T-helper 22 cell (primary cell): ENCODE measurements around the gene EFS.
A peak's percentile ranks its signal among the peaks of the same experiment; 100 is the strongest.

ENCODE experiments used
- DNase-seq: peaks from one replicate; pipeline ENCODE4 v3.0.0-alpha.2; 2020; ENCODE audit warnings: low read depth

The EFS gene

DNA sequence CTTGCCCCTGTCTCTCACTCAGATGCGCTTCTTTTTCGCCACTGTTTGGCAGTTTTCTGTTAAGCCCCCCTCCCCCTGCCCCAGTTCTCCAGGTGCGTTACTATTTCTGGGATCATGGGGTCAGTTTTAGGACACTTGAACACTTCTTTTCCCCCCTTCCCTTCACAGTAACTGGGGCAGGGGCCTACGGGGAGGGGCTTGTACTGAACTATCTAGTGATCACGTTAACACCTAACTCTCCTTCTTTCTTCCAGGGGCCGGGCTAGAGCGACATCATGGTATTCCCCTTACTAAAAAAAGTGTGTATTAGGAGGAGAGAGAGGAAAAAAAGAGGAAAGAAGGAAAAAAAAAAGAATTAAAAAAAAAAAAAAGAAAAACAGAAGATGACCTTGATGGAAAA lies 40.0 kb downstream of the EFS start:
- DNase-seq = no peak

DNA sequence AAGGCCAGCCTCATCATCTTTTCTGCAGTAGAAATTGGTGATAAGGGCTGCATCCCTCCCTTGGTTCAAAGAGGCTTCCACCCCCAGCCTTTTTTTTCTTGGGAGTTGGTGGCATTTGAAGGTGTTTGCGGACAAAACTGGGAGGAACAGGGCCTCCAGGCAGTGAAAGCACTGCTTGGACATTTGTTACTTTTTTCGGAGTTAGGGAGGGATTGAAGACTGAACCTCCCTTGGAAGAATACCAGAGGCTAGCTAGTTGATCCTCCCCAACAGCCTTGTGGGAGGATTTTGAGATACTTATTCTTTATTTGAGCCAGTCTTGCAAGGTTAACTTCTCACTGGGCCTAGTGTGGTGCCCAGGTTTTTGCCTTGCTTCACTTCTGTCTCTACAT lies 40.5 kb downstream of the EFS start:
- no peak for DNase-seq

DNA sequence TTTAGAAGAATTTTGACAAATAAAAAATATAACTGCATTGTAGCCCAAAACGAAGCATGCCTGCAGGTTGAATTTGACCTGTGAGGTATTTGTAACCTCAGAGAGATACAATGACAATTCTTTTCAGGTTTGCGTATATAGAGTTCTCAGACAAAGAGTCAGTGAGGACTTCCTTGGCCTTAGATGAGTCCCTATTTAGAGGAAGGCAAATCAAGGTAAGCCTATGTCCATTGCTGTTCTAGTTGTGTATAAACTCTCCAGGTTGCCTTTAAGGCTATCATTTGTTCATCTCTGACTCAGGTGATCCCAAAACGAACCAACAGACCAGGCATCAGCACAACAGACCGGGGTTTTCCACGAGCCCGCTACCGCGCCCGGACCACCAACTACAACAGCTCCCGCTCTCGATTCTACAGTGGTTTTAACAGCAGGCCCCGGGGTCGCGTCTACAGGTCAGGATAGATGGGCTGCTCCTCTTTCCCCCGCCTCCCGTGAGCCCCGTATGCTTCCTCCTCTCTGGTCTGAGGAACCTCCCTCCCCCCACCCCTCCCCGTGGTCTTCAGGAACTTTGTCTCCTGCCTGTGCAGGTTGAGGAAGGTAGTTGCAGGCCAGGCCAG lies 41.0 kb downstream of the EFS start:
- DNase-seq = no peak

DNA sequence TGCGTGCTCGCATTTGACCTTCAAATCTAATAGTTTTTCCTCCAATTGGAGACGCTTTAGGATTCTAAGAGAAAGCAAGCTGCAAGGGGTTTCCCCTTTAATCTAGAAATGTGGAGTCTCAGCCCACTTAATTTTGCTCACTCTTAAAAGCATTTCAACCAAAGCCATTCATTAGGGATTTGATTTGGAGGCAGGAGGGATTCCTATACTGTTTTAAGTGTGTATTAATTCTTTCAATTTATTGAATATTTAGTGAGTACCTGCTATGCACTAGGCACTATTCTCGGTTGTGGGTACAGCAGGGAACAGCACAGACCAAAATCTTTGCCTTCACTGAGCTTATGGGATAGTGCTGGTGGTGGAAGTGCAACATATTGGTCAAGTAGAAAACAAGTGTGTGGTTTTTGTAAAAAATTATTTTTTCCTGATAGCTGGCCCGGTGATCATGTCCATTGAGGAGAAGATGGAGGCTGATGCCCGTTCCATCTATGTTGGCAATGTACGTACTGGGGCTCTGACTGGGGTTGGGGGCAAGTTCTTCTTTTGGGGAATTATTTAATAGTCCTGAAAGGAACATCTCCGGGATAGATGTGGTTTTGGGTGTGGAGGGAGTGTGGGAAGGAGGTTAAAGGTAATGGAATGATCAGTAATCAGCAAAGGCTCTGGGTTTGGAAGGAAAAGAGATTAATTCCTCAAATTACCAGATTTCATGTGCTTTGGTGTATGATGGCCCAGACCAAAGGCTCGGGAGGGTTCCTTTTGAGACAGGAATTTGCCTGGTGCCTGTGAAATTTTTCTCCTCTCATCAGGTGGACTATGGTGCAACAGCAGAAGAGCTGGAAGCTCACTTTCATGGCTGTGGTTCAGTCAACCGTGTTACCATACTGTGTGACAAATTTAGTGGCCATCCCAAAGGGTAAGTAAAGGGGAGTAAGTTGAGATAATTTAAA lies 42.1 kb downstream of the EFS start:
- DNase-seq = no peak

DNA sequence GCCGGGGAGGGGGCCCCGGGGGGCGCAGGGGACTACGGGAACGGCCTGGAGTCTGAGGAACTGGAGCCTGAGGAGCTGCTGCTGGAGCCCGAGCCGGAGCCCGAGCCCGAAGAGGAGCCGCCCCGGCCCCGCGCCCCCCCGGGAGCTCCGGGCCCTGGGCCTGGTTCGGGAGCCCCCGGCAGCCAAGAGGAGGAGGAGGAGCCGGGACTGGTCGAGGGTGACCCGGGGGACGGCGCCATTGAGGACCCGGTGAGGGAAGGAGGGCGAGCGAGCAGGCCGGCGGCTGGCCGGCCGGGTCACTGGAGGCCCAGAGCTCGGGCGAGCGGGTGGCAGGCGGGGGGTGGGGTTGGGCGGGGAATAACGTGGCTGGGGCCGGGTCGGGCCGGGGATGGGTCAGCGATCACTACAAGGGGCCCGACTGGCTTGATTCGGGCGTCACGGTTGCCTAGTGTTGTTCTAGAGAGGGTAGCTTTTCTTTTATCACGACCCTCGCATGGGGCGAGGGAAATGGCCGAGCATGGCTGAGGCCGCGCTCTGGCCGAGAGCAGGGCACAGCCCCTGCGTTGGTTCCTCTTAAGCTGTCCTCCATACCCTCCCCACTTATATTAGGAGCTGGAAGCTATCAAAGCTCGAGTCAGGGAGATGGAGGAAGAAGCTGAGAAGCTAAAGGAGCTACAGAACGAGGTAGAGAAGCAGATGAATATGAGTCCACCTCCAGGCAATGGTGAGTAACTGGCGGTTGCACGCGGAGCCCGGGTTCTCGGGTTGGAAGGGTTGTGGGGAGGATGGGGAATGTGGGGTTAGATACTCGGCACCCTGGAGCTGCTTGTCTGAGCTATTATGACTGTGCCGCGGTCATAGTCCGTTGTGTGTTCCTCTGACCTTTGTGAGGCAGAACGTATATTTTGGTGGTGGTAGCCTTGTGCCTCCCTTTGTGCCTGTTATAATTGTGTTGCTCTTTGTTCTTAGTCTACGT lies 43.1 kb downstream of the EFS start:
- DNase-seq = peak; percentile 12

DNA sequence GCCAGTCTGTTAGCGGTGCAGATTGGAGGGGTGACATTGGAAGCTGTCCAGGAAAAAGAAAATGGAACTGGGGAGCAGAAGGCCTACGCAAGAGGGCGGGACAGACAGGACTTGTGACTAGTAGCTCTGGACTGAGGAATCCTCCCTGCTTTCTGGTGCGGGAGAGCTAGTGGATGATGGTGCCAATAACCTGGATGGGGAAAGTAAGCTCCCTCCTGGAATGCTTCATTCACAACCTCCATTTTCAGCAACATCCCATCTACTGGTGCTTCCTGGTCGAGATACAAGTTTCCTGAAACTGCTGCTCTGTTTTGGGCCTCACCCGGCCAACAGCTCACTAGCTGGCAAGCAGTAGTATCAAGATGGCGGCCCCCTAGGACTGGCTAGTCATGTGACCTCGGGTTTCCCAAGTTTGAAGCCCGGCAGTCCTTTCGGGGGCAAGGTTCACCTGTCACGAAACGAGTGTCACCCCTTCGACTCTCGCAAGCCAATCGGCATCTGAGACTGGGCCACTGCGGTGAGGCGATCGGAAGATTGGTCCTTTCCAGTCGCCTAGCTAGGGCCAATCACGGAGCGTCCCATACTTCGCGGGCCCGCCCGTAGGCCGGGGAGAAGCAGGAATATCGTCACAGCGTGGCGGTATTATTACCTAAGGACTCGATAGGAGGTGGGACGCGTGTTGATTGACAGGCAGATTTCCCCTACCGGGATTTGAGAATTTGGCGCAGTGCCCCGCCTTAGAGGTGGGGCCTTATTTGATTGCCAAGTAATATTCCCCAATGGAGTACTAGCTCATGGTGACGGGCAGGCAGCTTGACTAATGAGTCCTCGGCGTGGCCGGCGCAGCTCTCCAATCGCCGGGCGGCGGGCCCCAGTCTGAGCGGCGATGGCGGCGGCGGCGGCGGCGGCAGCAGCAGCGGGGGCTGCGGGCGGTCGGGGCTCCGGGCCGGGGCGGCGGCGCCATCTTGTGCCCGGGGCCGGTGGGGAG lies 44.1 kb downstream of the EFS start, which contains the start of gene PABPN1:
Gene PABPN1 (plus strand): TSS at position 874 of the 988 bp plus-strand sequence. CDS start 13 bp downstream, at position 887.
- DNase-seq = peak; percentile 98

DNA sequence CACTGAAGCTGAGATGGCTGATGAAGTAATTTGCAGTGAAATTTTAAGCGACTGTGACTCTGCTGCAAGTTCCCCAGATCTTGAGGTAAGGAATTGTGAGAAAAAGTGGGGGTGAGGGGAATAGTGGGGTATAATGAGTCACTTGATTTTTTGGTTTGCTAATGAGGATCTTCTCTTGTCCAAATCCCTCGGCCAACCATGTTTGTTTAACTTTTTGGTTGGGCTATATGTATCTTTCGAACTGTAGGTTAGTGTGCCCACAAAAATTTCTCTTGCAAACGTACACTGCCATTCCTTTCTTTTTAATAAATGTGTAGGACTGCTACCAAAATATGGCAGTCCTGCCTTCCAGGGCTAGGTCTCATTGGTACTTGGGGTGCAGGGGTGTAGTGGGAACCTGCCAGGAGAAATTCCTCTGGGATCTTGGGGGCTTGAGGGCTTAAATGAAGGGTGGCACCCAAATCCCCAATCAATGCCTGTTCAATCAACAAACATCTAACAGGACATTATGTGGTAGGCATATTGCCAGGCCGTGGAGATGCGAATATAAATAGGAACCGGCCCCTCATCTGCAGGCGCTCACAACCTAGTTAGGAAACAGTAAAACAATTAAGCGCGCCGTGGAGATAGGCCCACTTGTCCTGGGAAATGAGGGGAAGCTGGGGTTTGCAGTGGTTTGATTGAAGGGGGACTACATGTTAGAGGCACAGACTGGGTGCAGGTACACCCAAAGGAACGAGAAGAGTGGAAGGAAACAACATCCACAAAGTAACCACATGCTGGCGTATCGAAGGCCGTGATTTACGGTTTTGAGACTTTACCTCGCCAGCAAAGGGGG lies 45.0 kb downstream of the EFS start:
- DNase-seq = no peak

DNA sequence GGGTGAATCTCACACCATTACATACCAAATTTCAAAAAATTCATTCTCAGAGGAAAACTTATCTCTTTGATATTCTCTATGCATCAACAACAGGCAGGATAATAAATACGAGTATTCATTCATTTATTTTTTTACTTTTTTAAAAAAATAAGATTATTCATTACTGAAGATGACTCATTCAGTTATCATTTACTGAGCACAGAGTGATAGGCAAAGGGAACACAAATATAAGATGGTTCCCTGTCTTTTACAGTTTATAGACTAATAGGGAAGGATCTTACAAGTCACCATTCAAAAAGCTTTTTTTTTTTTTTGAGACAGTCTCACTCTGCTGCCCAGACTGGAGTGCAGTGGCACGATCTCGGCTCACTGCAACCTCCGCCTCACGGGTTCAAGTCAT lies 48.7 kb downstream of the EFS start:
- no peak for DNase-seq

DNA sequence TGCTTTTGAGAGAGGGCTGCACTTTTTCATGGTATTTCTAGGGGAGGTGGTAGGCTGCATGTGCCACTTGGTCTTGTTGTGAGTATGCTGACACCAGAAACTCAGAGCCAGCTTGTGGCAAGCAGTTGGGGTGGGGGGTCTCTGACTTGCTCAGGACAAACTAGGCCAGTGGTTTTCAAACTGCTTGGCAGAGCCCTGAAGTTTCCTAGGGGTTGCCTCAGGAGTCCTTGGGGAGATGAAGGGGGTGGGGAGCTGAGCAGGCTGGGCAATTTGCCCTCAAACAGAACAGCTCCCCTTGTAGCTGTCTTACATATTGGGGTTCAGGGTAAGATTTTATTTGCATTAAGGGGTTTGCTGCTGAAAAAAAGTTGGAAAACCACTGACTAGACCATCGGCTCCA lies 54.4 kb downstream of the EFS start:
- DNase-seq = no peak

DNA sequence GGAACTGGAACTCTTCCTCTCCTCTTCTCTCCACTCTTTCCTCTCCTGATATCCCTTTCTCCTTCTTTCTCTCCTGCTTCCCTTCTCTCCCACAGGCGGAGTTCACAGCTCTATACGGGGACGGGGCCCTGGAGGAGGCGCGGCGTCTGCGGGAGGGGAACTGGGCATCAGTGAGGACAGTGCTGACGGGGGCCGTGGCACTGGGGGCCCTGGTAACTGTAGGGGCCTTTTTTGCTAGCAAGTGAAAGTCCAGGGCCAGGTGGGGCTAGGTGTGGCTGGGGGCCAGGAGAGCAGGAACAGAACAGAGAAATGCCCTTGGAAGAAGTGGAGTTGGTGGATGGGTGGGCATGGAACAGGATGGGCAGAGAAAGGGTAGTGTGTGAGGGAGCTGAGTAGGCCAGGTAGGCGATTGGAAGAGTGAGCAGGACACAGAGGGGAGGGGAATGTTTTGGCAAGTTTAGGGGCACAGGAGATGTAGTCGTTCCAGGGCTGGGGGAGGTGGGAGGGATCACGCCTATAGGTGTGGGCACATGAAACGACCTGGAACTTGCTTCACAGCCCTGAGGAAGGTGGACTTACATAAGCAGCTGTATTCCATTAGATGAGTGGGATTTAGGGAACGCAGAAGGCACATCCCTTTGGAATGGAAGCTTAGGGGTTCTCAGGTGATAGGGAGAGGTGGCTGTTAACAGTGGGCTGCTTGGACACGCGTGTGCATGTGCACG lies 56.1 kb downstream of the EFS start:
- DNase-seq = no peak

DNA sequence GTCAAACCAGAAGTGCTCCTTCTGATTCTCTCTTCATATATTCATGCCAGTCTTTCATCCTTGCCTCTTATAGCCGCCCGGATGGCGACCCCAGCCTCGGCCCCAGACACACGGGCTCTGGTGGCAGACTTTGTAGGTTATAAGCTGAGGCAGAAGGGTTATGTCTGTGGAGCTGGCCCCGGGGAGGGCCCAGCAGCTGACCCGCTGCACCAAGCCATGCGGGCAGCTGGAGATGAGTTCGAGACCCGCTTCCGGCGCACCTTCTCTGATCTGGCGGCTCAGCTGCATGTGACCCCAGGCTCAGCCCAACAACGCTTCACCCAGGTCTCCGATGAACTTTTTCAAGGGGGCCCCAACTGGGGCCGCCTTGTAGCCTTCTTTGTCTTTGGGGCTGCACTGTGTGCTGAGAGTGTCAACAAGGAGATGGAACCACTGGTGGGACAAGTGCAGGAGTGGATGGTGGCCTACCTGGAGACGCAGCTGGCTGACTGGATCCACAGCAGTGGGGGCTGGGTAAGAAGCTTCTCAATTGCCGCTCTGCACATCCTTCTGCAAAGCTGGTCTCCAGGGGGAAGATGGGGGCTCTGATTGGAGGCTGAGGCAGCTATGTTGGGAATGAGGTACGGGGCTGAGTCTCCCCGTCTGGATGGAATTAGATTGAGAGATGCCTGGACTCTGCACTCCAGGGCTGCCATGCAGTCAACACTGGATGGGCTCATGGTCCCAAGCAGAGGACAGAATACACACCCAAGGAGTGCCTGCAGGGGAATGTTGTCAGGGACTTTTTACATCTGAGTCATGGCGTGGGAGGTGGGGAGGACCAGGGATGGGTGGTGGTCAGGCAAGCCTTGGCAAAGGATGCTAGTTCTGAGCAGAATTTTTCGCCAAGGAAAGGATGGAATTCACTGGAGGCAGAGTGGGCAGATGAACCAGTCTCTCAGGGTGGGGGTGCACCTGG lies 57.0 kb downstream of the EFS start:
- no peak for DNase-seq

DNA sequence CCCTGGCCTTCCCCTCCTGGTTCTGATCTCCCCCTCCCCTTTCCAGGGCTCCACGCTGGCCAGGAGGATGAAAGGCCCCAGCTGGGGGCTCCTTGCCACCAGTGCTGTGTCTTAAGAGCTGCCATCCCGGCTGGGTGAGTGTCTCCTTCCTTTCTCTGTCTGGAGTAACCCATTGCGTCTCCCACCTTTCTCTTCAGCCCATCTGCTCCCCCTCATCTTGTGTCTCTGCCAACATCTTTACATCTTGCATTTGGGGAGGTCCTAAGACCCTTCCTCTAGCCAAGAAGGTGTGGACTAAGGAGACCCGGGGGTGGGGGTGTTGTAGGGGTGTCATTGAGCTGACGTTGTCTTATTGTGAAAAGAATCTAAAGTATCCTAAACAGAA lies 57.8 kb downstream of the EFS start:
- no peak for DNase-seq

DNA sequence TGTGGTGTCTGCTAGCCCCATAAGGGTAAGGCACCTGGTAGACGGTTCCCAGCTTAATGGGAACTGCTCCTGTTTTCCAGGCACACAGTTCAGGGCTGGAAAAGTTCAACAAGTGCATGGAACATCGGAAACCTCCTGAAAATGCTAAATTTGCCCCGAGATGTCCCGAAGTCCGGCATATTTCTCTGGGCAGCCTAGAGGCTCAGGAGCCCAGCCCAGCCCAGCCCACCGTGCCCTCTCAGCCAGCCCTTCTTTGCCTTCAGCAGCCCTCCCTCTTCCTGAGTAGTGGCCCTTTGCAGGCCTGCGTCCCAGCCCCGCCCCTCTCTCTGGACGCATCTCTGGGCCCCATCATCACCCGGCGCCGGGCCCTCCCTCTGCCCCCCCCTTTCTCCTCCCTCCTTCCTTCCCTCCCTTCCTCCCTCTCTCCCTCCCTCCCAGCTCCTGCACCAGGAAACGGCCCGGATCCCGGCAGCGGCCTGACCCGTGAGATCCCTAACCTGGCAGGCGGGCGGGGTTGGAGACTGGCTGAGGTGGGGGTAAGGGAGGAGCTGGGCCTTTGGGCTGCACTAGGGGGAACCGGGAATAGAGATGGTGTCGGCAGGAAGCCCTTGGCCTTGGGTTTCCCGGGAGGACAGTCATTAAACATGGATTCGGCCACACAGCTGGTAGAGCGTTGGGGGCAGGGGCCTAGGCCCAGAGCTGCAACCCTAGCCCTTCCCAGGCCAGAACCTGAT lies 58.4 kb downstream of the EFS start, which contains the start of gene BCL2L2:
Gene BCL2L2 (plus strand): TSS at position 422 of the 734 bp plus-strand sequence. CDS start 935 bp downstream, outside the sequence.
- DNase-seq = no peak
